GM12878 (cell line): ENCODE data around the gene UHRF1. TPM values are rescaled to one million over a fixed set of nuclear protein-coding genes. Genes with fewer than 3 reads are reported as not detected.
"Not testable (repeated sequence)": the region's sequence is repeated elsewhere in the genome, so short reads cannot be mapped to it uniquely, and the experiment has no call there.

Experiments
- ATAC-seq: fragments of 200-7000 bp; cut with Tn5 transposase; 3 replicates; pipeline ENCODE4 v1.9.1; 2020; ENCODE audit warnings: mild to moderate bottlenecking, moderate library complexity
- BruUV-seq: library from RNA; stranded (reverse); fragments of 400-500 nt; replicated peaks from 2 replicates; lab custom pipeline; 2021; lab: Mats Ljungman, UMichigan
- CTCF ChIA-PET: fragments of 300-600 bp; sonication (Branson Sonifier 250); formaldehyde crosslinking; extraction: SDS; loops from one replicate; lab custom pipeline; 2021; ENCODE audit warnings: inconsistent platforms; lab: Yijun Ruan, JAX
- POLR2A ChIA-PET: fragments of 350-600 bp; formaldehyde crosslinking; extraction: SDS; loops from one replicate; lab custom pipeline; 2021; ENCODE audit warnings: inconsistent platforms; lab: Charles Lee
- RAD21 ChIA-PET: fragments of 300-600 bp; sonication (Branson Sonifier 250); formaldehyde crosslinking; loops from one replicate; lab custom pipeline; 2023; ENCODE audit warnings: antibody characterized with exemption; ENCODE audit not compliant: unreplicated experiment; lab: Charles Lee
- SMC1A ChIA-PET: fragments of 300-600 bp; sonication (Branson Sonifier 250); formaldehyde crosslinking; loops from one replicate; lab custom pipeline; 2023; ENCODE audit not compliant: unreplicated experiment, uncharacterized antibody; lab: Charles Lee
- DNase-seq: peaks from one replicate; pipeline ENCODE4 v3.0.0-alpha.2; 2011; ENCODE audit warnings: low read depth, low spot score
- FAIRE-seq: peaks from 3 replicates; lab custom pipeline; 2011; peaks lifted over from hg19 to GRCh38; lab: Jason Lieb, UNC
- H2AFZ ChIP-seq: 2 replicates; pipeline ENCODE4 v1.6.0; 2011; ENCODE audit warnings: low read depth, low read length, control low read depth; ENCODE audit not compliant: control insufficient read depth
- H3K27ac ChIP-seq: 2 replicates; pipeline ENCODE4 v1.5.1; 2011; ENCODE audit warnings: control low read depth; ENCODE audit not compliant: control insufficient read depth, insufficient read depth
- H3K27me3 ChIP-seq, 2 experiments: replicated peaks in 1 of 2; 2 replicates each; pipeline versions ENCODE4 v1.6.0 to v1.6.1; 2011; ENCODE audit warnings: low read length in 1 of 2; ENCODE audit not compliant: control insufficient read depth in 2 of 2, insufficient read depth in 2 of 2
- H3K36me3 ChIP-seq, 2 experiments: 2 replicates each; pipeline ENCODE4 v1.5.1; 2011; ENCODE audit warnings: low read length in 1 of 2; ENCODE audit not compliant: control insufficient read depth in 2 of 2, insufficient read depth in 2 of 2
- H3K4me1 ChIP-seq: 2 replicates; pipeline ENCODE4 v1.6.1; 2011; ENCODE audit warnings: mild to moderate bottlenecking, low read length, moderate library complexity, mixed read lengths; ENCODE audit not compliant: control insufficient read depth, insufficient read depth
- H3K4me2 ChIP-seq: 2 replicates; pipeline ENCODE4 v1.6.0; 2011; ENCODE audit warnings: control low read depth; ENCODE audit not compliant: control insufficient read depth, insufficient read depth
- H3K4me3 ChIP-seq: fragments of 200-600 bp; sonication (generic); 2 replicates; pipeline ENCODE4 v1.5.1; 2016
- H3K79me2 ChIP-seq: 2 replicates; pipeline ENCODE4 v1.6.0; 2011; ENCODE audit warnings: low read length; ENCODE audit not compliant: control insufficient read depth, insufficient read depth
- H3K9ac ChIP-seq: 2 replicates; pipeline ENCODE4 v1.8.0; 2011; ENCODE audit warnings: low read length, control low read depth, mixed read lengths; ENCODE audit not compliant: control insufficient read depth, insufficient read depth
- H3K9me3 ChIP-seq: replicated peaks from 3 replicates; pipeline ENCODE4 v1.5.1; 2011; ENCODE audit warnings: mild to moderate bottlenecking, low read length; ENCODE audit not compliant: control insufficient read depth, insufficient read depth
- H4K20me1 ChIP-seq: 2 replicates; pipeline ENCODE4 v1.6.0; 2011; ENCODE audit not compliant: control insufficient read depth, insufficient read depth
- CBX5 ChIP-seq: sonication (generic); IDR thresholded peaks from 2 replicates; pipeline ENCODE4 v1.6.1; 2016; ENCODE audit warnings: low read depth, moderate library complexity, mild to moderate bottlenecking, inconsistent platforms
- MYC ChIP-seq: IDR thresholded peaks from 2 replicates; pipeline ENCODE4 v1.6.1; 2011; ENCODE audit warnings: mild to moderate bottlenecking, low read length, moderate library complexity, inconsistent platforms; ENCODE audit not compliant: insufficient read depth, insufficient replicate concordance, insufficient read length, severe bottlenecking
- WGBS: methylation state at CpG from one replicate; pipeline ENCODE4 v1.1.6; 2016; ENCODE audit warnings: low lambda C conversion rate; ENCODE audit not compliant: insufficient replicate concordance, insufficient coverage; ENCODE audit errors: missing lambda C conversion rate; 5-methylcytosine and 5-hydroxymethylcytosine counted together
- in situ Hi-C: fragments of 300-500 bp; cut with MboI; formaldehyde crosslinking; loops from 9 replicates; pipeline ENCODE4 v1.14.3; 2018; ENCODE audit warnings: mixed read lengths
- intact Hi-C: fragments of 100-400 bp; cut with micrococcal nuclease; formaldehyde crosslinking; loops from one replicate; pipeline ENCODE4 v1.14.2; 2022; ENCODE audit not compliant: unreplicated experiment
- polyA plus RNA-seq, 11 experiments: library from polyadenylated mRNA; depleted of rRNA in 4 of 11; unstranded in 6 of 11; stranded (reverse) in 5 of 11; fragments of >200 nt; fragmentation: Nextera tagmentation in 4 of 11; fragmentation: Illumina TruSeq in 1 of 11; extraction: Ambion mirVana in 4 of 11; extraction: Trizol in 1 of 11; gene quantifications; 1 replicate in 1 of 11; 2 replicates in 10 of 11; pipeline versions ENCODE4 v1.2.1 to v1.2.3, GENCODE V29; 2011 to 2016; ENCODE audit warnings: inconsistent platforms in 2 of 11, missing spikeins in 2 of 11, low read depth in 1 of 11
- total RNA-seq, 4 experiments: library from RNA; depleted of rRNA in 3 of 4; stranded (reverse); fragments of >200 nt in 3 of 4; fragmentation: Illumina TruSeq in 1 of 4; extraction: Trizol in 1 of 4; gene quantifications; 2 replicates each; pipeline versions ENCODE4 v1.2.1 to v1.2.3, GENCODE V29; 2013 to 2021

The UHRF1 gene
- total and polyA plus RNA-seq, 10 of the 15 experiments (the other 5 are each of a cell fraction or from before 2014, with no cell fraction given), result 13.0 to 109 (median 37.7) TPM

- TF ChIP-seq MYC (no peak), CBX5 (no peak)
Measured at GRCh38 chr19:4879041-4879440, 30.3 kb upstream of the UHRF1 start (continued).

GRCh38 chr19:4882874-4883273, 26.4 kb upstream of the UHRF1 start:
- 59% methylated on average over 5 of the region's 6 CpGs for WGBS
- FAIRE-seq, RAD21 ChIA-PET: not testable (repeated sequence)

DNA sequence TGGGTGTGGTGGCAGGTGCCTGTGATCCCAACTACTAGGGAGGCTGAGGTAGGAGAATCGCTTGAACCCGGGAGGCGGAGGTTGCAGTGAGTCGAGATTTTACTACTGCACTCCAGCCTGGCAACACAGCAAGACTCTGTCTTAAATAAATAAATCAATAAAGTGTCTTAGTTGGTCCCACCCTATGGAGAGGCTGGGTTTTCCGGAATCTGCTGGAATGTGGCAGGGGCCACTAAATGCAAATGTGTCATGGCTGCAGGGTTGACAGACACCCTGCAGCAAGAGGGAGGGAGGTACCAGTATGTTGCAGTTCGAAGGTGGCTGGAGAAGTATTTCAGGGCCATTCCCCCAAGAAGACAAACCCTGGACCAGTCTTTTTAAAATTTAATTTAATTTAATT, 24.3 kb upstream of the UHRF1 start:
- in situ Hi-C loops, FAIRE-seq: not testable (repeated sequence)

More at GRCh38 chr19:4882874-4883273, 26.4 kb upstream of the UHRF1 start:
- H3K9ac ChIP-seq, CTCF ChIA-PET, in situ Hi-C loops, H3K4me3 ChIP-seq, SMC1A ChIA-PET, BruUV-seq, POLR2A ChIA-PET, H4K20me1 ChIP-seq, H2AFZ ChIP-seq, intact Hi-C loops, H3K36me3 ChIP-seq, DNase-seq, H3K27ac ChIP-seq, H3K4me2 ChIP-seq, H3K4me1 ChIP-seq, H3K9me3 ChIP-seq, H3K27me3 ChIP-seq, ATAC-seq, H3K79me2 ChIP-seq: not testable (repeated sequence)

DNA sequence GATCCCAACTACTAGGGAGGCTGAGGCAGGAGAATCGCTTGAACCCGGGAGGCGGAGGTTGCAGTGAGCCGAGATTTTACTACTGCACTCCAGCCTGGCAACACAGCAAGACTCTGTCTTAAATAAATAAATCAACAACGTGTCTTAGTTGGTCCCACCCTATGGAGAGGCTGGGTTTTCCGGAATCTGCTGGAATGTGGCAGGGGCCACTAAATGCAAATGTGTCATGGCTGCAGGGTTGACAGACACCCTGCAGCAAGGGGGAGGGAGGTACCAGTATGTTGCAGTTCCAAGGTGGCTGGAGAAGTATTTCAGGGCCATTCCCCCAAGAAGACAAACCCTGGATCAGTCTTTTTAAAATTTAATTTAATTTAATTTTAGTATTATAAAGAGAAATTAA, 21.5 kb upstream of the UHRF1 start:
- RAD21 ChIA-PET, H3K4me3 ChIP-seq, H3K79me2 ChIP-seq, CTCF ChIA-PET, H3K4me2 ChIP-seq, BruUV-seq, H3K36me3 ChIP-seq, DNase-seq, FAIRE-seq, H3K27ac ChIP-seq, in situ Hi-C loops, H3K27me3 ChIP-seq, H3K4me1 ChIP-seq, H3K9me3 ChIP-seq, ATAC-seq, SMC1A ChIA-PET, POLR2A ChIA-PET, H3K9ac ChIP-seq, H2AFZ ChIP-seq, H4K20me1 ChIP-seq, intact Hi-C loops: not testable (repeated sequence)
- WGBS, result 85% methylated on average over 4 of the region's 6 CpGs

More for the DNA sequence above, 24.3 kb upstream of the UHRF1 start:
- RAD21 ChIA-PET, H4K20me1 ChIP-seq, H3K4me1 ChIP-seq, DNase-seq, H3K9ac ChIP-seq, BruUV-seq, H3K9me3 ChIP-seq, SMC1A ChIA-PET, CTCF ChIA-PET, H3K79me2 ChIP-seq, H3K36me3 ChIP-seq, intact Hi-C loops, H3K27ac ChIP-seq, H2AFZ ChIP-seq, POLR2A ChIA-PET, ATAC-seq, H3K4me2 ChIP-seq, H3K27me3 ChIP-seq, H3K4me3 ChIP-seq: not testable (repeated sequence)
- 100% methylated on average over 3 of the region's 6 CpGs for WGBS
